Renal pelvis (tissue), 12 donors: ENCODE data around the gene SELPLG. TPM values are rescaled to one million over a fixed set of nuclear protein-coding genes. Genes with fewer than 3 reads are reported as not detected.

ENCODE experiments used
- DNase-seq: peaks from one replicate; pipeline ENCODE4 v3.0.0-alpha.2; 2013
- long read RNA-seq, 16 experiments: transcript quantifications; one replicate each; lab custom pipeline, GENCODE V29; 2026
- polyA plus RNA-seq, 3 donors: library from polyadenylated mRNA; unstranded; fragments of 120-200 nt; gene quantifications; one replicate each; pipeline ENCODE4 v1.2.1, GENCODE V29; 2013; ENCODE audit not compliant: insufficient read length in 3 of 3

The SELPLG gene, protein sequence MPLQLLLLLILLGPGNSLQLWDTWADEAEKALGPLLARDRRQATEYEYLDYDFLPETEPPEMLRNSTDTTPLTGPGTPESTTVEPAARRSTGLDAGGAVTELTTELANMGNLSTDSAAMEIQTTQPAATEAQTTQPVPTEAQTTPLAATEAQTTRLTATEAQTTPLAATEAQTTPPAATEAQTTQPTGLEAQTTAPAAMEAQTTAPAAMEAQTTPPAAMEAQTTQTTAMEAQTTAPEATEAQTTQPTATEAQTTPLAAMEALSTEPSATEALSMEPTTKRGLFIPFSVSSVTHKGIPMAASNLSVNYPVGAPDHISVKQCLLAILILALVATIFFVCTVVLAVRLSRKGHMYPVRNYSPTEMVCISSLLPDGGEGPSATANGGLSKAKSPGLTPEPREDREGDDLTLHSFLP
- polyA plus RNA-seq = 1 to 10 TPM; 1.8 to 2.2 (median 1.9) TPM
- long read RNA-seq, donor 1, partial matches to known transcripts = 0 of 2 reads
- long read RNA-seq, donor 1, other reads (novel, unspliced or antisense) = 0 of 2 reads
- long read RNA-seq, donor 2, partial matches to known transcripts = 0 of 2 reads
- long read RNA-seq, donor 2, other reads (novel, unspliced or antisense) = 0 of 2 reads
- long read RNA-seq, donor 3, partial matches to known transcripts = 0 of 3 reads
- long read RNA-seq, donor 3, other reads (novel, unspliced or antisense) = 0 of 3 reads
- long read RNA-seq, donor 4, partial matches to known transcripts = 0 of 2 reads
- long read RNA-seq, donor 4, other reads (novel, unspliced or antisense) = 0 of 2 reads
- long read RNA-seq, donor 5 = 0 reads
- long read RNA-seq, donor 6 = 0 reads
- long read RNA-seq, donor 7, partial matches to known transcripts = 0 of 3 reads
- long read RNA-seq, donor 7, other reads (novel, unspliced or antisense) = 0 of 3 reads
- long read RNA-seq, donor 8, partial matches to known transcripts = 0 of 2 reads
- long read RNA-seq, donor 8, other reads (novel, unspliced or antisense) = 0 of 2 reads
- long read RNA-seq, donor 9 = 0 reads
- long read RNA-seq, donor 10, partial matches to known transcripts = 0 of 1 reads
- long read RNA-seq, donor 10, other reads (novel, unspliced or antisense) = 0 of 1 reads
- long read RNA-seq, donor 11 = 0 reads
- long read RNA-seq, donor 12, partial matches to known transcripts = 0 of 3 reads
- long read RNA-seq, donor 12, other reads (novel, unspliced or antisense) = 0 of 3 reads
- long read RNA-seq, donor 13 = 0 reads
- long read RNA-seq, donor 14 = 0 reads
- long read RNA-seq, donor 15, transcript SELPLG-203 (2 exons, 2,256 nt) = major isoform, 6 of 6 reads
- long read RNA-seq, donor 15, partial matches to known transcripts = 0 of 6 reads
- long read RNA-seq, donor 15, other reads (novel, unspliced or antisense) = 0 of 6 reads
- long read RNA-seq, donor 16, partial matches to known transcripts = 0 of 2 reads
- long read RNA-seq, donor 16, other reads (novel, unspliced or antisense) = 0 of 2 reads

DNA sequence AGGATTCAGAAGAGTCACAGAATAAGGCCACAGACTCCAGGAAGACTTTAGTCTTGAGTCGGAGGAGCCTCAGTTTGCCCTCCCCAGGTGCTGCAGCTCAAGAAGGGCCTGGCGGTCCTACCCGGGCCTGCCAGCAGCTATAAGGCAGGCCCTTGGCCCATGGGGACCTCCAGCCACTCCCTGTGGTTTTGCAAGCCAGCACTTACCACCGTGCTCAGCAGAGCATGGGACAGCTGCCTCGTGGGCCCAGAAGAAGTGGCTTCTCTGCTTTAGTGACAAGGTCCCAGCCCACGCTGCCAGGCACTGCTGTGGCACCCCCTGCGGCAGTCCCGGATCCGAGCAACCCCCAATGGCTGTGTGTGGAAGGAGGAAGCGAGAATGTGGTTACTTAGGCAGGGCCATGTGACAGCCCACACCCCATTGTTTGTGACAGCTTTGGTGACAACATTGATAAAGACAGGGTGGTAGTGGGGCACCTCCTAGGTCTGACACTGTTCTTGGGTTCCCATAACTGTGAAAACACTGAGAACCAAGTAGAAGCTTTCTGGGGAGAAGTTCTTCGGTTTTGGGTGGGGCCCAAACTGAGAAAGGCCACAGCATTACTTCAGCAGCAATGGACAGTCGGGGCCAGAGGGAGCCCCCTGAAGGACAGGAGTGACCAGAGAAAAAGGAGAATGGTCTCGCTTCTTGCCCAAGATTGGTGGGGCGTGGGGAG lies at the start of gene SELPLG:
TSS of gene SELPLG (minus strand) at position 361 of the 715 bp plus-strand sequence. CDS start 9,587 bp downstream, outside the sequence.
- DNase-seq = no peak

DNA sequence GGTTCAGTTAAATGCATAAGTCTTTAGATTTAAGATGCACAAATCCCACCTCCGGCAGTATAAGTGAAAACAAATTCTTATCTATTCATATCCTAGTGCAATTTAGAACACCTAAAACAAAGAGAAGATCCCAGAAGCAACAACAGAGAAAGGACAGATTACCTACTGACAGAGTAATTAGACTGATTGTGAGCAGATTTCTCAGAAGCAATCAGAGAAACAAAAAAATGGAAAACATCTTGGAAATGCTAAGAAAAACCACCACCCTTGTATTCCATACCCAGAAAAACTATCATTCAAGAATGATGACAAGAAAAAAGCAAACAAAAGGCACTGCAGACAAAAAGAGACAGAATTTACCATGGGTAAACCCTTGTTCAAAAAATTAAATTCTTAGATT lies 47.6 kb upstream of the SELPLG start:
- no peak for DNase-seq

DNA sequence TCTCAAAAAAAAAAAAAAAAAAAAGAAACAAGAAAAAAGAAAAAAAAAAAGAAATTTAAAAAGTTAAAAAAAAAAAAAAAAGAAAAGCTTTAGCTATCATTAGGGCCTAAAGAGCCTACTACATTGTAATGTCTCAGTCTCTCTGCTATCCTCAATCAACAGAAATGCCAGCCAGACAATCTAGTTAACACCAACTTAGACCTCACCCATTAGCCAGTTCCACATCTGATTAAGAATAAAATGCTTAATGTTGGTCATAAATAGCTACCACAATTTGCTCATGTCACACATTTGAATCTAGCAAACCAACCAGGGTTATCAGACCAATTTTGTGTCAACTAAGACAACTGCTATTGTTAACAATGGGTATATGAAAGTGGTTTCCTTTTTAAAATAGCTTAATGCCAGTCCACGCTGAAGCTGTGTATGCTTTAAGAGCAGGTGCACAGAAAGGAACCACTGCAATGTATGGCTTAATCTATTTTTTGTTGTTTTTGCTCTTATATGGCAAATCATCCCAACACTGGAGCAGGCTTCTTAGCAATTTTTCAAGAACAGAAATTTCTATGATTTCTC lies 45.5 kb upstream of the SELPLG start:
- no peak for DNase-seq

DNA sequence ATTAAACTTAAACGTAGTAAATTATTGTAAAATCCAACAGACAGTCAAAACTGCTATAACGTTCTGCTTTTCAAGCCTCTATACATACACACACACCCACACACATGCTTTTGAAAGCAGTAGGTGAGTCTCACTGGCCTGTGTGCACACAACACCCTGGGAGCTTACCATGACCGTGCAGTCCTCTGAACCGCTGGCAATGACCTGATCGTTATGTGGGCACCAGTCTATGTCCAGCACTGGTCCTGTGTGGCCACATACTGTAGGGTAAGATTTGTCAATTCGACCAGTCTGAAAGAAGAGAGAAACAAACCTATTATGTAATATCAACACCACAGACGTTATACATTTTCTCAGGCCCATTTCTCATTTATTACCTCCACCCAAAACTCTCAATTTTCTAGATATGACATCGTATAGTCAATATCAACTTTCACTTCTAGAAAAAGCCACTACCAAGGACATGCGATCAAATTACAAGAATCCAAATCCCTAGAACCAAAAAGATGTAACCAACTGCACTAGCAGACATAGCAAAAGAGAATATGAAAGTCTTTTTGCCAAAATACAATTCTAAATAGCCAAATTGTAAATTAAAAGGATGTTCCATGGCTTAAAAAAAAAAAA lies 44.5 kb upstream of the SELPLG start:
- no peak for DNase-seq

DNA sequence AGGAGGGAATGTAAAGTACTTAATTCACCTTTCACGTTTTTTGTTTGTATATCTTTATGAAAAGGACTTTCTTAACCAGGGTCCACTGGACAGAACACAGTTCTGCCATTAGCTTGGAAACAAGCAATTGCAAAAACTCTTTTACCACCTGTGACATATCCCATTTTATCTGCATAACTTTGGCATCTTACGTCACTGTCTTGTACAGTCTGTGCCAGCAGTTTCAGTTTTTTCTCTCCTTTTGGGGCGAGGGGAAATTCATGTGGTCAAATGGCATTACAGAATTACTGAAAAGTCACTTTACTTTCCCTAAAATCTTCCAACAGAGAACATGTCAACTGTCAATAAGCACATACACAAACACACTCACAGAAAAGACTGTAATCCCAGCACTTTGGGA lies 43.7 kb upstream of the SELPLG start:
- DNase-seq = no peak

DNA sequence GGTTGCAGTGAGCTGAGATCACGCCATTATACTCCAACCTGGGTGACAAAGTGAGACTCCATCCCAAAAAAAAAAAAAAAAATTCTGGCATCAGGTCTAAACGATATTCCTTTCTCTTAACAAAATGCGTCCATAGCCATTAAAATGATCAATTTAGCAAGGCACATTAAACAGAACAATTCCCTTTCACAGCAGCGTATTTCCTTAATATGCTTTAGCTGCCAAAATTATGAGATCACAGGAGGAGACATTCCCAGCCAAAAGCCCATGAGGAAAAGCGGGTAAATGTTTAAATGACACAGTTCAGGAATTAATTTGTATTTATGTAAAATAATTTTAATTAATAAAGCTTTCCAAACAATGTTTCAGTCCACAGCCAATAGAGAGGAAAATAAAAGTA lies 43.0 kb upstream of the SELPLG start:
- DNase-seq = no peak

DNA sequence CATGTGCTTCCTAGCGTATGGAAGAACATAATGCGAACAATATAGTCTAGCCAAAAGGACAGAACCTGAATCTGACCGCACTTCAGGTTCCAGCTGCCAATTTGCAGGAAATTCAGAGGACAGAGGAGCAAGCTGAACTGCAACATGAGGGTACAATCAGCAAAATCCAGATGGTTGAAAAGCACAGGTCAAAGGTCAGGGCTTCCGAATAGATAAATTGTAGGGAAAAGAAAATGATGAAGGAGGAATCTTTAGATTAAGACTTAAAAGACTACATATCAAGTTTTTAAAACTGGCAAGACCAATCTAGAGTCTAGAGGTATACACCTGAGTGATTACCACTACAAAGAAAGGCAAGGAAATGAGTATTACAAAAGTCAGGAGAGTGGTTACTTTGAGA lies 42.1 kb upstream of the SELPLG start:
- DNase-seq = no peak

DNA sequence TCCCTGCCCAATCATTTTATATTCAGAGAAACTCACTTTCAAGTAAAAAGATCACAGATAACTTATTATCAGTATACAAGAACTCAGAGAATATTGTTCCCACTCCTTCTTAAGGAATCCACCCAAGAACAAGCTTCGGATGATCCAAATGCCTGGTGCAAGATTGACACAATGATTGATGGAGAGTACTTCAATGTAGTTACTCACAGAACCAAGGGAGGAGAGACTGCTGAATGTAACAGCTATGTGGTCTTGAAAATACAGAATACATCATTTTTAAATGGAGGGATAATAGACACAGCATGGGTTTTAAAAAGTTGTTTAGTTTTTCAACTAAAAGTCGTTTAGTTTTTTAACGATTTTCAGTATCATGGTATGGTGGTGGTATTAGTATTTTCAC lies 38.4 kb upstream of the SELPLG start:
- DNase-seq = no peak

DNA sequence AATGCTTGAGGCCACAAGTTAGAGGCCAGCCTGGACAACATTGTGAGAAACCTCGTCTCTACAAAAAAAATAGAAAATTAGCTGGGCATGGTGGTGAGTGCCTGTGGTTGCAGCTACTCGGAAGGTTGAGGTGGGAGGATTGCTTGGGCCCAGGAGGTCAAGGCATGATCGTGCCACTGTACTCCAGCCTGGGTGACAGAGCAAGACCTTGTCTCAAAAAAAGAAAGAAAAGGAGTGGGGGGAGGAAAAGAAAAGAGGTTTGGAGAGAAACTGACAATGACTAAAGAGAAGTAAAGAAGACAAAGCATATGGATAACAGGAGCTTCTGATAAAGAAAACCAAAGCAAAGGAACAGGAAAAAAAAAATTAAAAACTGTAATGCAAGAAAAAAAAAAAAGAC lies 37.4 kb upstream of the SELPLG start:
- no peak for DNase-seq

DNA sequence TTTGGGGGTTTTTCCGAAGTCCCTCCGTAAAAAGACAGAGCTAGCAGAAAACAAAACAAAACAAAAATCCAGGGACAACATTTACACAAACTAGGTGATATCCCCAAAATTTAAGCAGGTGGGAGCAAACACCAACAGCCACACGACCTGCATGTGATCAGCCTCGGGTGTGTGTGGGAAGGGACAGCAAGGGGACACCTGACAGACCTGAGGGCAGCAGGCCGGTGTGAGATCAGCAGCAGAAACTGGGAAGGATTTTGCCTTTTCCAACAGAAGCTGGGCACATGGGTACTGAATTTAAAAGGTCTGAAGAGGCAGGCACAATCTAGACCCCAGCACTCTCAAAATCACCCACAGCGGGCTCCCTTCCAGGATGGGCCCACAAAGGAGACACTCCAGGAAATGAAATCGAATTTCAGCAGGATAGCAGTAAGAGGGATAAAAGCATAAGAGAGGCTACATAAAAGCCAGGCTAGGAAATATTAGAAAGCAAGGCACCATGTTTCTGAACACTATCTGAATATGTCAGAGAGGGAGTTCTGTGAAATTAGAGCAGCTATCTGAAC lies 36.5 kb upstream of the SELPLG start:
- no peak for DNase-seq

DNA sequence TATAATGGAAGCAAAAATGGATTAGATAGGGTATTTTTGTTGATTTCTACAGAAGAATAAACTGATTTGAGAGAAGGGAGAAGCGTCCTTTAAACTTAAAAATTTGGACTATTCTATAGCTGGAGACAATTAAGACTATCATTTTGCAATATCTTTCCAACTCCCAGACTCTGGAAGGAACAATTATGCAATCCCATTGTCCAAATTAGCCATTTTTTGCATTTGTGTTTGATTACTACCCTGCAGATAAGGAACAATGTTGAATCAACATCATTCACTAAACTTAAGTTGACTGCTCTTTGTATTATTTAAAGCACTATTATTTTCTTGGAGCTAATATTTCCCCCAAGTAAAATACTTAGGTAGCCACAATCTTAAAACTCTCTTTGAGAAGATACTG lies 34.8 kb upstream of the SELPLG start:
- no peak for DNase-seq

DNA sequence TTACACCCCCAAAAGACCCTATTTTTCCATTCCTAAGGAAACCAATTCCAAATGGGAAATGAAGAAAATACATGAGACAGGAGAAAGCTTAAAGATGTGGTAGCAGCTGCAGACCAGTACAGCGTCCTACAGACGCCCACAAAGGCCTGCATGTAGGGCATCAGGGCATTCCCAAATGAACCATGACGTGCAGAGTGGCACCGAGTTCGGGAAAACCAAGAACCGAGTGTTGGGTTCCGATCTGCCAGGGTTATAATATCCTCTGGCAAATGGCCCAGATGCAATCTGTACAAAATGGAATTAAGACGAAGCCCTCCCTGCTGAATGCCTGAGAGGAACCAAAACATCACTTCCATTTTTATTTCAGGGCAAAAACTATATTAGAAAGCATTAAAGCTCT lies 34.4 kb upstream of the SELPLG start:
- no peak for DNase-seq

DNA sequence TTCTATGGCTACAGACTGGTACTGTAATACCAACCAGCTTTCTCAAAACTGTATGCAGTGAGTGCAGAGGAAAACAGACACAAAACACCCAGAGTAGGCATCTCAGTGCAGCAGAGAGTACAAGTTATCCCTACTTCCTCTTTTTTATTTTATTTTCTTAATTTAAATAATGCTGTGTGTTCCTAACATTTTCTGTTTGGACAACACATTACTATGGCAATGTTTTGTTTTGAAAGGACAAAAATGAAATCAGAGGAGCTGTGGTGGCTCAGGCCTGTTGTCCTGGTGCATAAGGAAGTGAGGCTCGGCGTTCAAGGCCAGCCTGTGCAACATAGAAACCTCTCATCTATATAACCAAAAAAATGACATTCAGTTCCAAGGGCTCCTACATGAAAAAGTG lies 33.7 kb upstream of the SELPLG start:
- no peak for DNase-seq

DNA sequence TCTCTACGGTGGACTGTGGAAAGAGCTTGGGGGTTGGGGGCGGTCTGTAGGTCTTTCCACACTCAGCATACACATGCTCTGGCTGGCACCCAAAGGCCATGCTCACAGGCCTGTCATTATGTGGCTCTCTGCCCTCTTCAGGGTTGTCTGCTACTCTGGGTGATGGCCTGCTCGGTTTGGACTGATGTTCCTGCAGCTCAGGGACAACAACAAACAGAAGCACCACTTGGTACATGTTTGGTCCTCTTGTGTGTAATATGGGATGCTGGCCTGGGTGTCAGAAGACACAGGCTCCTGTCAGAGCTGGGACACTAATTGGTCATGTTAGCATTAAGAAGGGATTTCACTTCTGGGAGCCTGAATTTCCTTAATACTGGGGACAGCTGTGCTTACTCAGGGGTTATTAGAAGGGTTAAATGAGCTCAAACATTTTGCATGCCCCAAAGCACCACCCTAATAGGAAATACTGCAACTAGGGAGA lies 32.7 kb upstream of the SELPLG start:
- DNase-seq = no peak

DNA sequence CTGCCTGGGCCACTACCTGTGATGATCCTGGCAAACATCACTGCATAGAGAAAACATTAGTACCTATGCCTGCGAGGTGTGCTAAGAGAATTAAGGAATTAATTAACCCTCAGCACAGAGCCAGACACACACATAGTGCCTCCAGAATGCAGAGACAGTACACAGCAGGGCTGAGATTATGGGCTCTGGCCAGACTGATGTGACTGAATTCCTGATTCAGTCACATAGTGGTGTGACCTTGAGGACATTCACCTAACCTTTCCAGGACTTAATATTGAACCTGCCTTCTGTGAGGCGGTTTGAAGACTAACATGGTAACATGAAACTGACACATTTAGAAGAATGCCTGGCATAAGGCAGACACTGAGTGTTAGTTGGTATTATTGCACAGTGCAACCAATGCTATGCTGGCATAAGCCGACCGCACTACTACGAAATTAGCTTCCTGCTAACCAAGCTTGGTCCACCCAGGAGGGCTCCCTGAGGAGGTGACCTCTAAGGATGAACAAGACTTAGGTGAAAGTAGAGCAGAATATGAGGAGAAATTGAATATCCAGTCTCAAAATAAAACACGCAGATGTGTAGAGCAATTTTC lies 32.0 kb upstream of the SELPLG start:
- no peak for DNase-seq

DNA sequence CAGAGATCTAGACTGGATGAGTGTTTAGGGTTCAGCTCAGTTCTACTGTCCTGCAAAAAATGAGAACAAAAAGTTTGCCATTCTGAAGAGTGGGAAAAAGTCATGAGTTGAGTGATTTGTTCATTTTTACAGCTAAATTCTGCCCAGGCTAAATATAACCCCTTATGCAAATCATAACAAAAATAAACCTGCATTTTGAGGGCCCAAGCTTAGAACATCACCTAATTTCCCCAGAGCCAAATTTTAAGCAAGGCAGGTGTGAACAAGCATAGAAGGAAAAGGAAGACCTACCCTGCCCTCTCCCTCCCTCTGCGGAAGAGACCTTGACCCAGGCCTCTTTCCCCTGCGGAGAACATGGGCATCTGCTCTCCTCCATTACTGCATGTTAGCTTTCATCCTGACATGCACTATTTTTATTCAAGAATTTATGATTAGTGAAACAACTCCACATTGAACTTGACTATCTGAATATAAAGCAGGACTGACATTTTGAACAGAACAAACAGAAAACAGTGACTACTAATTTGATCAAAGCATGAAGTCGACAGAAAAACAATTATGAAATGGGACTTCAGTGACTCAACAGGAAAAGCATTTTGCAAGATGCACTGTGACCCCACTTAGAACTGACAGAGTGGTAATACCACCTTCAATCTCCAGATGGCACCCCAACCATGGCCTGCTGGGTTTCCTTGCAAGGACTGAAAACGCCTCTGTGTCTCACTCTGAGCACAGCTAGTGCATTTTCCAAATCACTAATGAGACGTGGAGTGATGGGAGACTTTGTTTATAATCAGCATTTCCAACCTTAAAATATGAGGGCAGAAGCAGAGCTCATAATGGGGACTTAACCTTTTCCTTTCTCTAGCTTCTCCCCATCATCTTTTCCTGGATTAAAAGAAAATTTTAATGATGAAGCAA lies 30.9 kb upstream of the SELPLG start:
- peak; percentile 83 for DNase-seq

DNA sequence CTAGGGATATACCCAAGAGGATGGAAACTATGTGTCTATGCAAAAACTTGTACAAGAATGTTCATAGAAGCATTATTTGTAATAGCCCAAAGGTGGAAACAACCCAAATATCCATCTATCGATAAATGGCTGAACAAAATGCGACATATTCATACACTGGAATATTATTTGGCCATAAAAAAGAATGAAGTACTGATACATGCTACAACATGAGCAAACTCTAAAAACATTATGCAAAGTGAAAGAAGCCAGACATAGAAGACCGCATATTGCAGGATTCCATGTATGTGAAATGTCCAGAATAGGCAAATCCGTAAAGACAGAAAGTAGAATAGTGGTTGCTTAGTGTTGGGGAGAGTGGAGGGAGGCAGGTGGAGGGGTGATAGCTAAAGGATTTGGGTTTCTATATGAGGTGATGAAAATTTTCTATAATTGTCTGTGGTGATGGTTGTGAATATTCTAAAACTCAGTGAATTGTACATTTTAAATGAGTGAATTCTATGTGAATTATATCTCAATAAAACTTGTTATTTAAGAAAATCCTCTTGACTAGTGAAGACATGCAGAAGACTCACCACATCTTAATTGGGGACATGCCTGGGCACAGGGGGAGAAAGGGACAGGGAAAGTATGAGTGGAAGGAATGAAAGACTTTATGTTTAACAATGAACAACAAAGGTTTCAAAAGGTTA lies 29.8 kb upstream of the SELPLG start:
- DNase-seq = no peak
